AG09309 (cell line): ENCODE data around the gene ITGA3.

Source experiments
- DNase-seq: peaks from one replicate; pipeline ENCODE4 v3.0.0-alpha.2; 2010; ENCODE audit warnings: low read depth
- H3K4me3 ChIP-seq: 2 replicates; pipeline ENCODE4 v1.5.1; 2011; ENCODE audit warnings: mild to moderate bottlenecking, low read depth, low read length, moderate library complexity; ENCODE audit not compliant: control insufficient read depth
- CTCF ChIP-seq: IDR thresholded peaks from 2 replicates; pipeline ENCODE4 v1.5.1; 2011; ENCODE audit warnings: mild to moderate bottlenecking, low read depth, low read length, inconsistent platforms; ENCODE audit not compliant: insufficient read depth, control insufficient read depth; ENCODE audit errors: missing control alignments

The ITGA3 gene

DNA sequence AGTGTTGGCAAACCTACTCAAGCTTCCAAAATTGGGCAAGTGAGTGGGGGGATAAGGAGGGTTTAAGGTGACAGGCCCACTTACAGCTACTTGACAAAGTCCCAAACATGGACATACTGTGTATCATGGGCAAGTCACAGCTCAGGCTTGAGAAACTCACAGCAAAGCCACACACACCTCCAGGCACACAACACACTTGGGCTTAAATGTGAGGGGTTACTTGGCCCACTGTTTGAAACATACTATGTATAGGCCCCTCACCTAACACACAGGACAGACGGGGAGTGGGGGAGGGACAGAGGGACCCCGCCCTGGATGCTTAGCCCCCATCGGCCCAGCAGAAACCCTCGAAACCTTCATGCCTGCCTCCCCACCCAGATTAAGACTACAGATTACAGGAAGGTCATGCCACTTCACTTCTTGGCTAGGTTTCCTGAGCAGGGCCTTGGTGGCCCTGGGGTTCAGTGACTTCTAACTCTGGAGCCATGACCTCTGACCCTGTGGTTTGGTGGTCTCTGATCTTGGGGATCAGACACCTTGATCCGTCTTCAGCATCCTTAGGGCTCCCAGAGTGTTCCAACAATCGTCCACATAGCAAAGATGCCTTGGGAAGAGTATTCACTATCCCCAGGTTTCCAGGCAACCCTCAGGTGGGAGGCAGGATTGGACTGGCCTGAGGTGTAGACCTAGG, 76.3 kb downstream of the ITGA3 start:
- H3K4me3 ChIP-seq: no peak overlapping the region
- DNase-seq: no peak
- no peak for TF ChIP-seq CTCF

DNA sequence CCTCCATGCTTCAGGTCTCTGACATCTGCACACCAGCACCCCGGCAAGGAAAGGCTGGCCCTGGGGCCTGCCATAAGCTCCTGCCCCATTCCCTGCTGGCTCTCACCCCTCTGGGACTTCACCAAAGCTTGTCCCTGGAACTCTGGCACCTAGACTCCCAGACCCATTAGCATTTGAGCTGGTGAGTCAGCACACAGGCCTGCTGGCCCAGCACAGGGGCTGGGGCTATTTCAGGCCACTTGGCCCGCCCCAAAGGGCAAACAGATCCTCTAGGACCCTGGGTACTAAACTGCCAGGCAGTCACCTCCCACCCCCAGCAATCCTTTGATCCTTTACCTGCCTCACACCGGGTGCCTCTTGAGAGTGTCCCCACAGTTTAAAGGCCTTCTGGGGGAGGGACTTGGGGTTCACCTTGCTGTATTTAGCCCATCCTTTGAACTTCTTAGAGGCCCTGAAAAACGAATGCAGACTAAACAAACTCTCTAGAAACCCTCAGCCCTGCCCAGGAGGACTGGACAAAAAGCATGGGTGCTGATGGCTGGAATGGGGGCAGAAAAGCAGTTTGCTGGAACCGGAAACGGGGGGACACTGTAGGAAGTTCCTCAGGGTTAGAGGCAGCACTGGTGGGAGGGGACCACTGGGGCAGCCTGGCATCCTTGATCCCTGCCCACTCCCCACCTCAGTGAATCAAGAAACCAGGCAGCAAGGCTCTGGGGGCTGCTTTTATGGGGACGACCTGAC, 77.3 kb downstream of the ITGA3 start:
- DNase-seq: no peak
- TF ChIP-seq CTCF: no peak
- no peak overlapping the region for H3K4me3 ChIP-seq

DNA sequence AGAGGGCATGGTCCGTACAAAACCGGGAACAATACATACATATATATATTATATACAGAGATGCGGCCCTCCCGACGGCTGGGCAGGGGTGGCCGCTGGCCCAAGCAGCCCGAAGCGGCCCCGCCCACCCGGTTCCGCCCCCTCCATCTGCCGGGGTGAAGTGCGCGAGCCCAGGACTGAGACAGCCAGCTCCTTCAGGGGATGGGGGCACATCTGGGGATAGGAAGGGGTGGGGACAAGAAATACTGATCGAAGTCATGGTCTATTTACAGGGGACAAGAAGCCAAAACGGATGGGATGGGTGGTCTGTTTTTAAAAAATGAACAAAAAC, 77.8 kb downstream of the ITGA3 start:
- no peak overlapping the region for H3K4me3 ChIP-seq
- DNase-seq: no peak
- no peak for TF ChIP-seq CTCF

DNA sequence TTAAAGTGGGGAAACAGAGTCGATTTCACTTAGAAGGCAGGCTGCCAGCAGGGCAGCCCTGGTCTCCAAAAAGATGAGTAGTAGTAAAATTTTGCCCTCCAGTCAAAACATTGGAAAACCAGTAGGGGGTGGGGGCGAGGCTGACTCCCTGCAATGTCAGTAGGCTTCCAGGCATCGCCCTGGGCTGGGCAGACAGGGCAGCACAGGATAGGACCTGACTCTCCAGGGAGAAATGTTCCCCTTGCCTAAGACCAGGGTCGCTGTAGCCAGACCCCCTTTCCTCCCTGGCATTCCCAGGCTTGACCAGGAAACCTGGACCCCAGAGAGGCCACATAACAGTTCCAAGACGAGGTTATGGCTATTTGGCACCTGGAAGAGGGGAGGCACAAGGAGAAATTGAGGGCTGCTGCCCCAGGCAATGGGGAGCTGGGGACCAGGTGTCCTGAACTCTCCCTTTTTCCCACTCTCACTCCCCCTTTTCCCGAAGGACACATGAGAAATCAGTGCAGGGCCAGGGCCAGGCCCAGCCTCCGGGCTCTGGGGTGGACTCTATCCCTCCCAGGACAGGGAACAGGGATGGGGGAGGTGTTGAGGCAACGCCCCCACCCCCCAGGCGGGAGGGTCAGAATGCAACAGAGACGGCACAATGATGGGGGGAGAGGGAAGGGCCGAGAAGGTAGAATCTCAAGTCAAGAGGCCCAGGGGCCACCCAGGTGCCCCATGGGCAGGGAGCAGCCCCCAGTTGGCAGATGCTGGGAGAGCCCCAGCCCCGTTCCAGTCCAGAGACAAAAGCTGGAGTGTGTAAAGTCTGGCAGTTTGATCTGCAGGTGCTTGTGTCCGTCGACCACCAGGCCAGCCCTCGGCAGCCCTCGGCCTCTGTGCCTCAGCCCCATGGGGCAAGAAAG, 78.5 kb downstream of the ITGA3 start:
- peak; percentile 22 for TF ChIP-seq CTCF
- no peak for DNase-seq
- no peak overlapping the region for H3K4me3 ChIP-seq

GRCh38 chr17:50135316-50136095, 79.6 kb downstream of the ITGA3 start:
- no peak for DNase-seq
- no peak for TF ChIP-seq CTCF
- H3K4me3 ChIP-seq: no peak overlapping the region

DNA sequence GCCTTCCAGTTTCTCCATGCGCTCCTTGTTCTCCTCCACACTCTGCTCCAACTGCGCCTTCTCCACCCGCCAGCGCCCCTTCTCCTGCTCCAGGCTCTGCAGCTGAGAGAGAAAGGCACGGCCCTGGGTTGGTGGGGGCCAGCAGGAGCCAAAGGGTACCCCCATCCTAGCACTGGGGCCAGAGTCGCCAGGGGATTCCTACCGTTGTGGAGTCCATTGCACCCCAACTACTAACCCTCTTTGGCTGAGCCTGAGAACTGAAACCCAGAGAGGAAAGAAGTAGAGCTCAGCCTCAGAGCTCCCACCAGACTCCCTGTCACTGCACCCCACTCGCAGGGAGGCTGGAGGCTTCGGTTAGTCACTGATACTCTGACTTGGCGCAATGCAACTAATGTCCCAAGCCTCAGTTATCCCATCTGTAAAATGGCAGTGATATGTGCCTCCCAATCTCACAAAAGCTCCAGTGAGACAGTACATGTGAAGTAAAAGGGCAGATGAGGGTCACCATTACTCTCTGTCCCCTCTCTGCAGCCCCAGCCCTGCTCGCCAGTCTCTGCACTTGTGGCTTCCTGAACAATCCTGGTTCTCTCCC, 80.3 kb downstream of the ITGA3 start:
- no peak for DNase-seq
- no peak overlapping the region for H3K4me3 ChIP-seq
- no peak for TF ChIP-seq CTCF
